Bladder microvascular endothelial cell (primary cell): Measurements from ENCODE around the gene PRDX4. TPM values are rescaled to one million over a fixed set of nuclear protein-coding genes. Genes with fewer than 3 reads are reported as not detected.

Experiments
- total RNA-seq: library from RNA; depleted of rRNA; stranded (reverse); fragments of >200 nt; gene quantifications from 2 replicates; pipeline ENCODE4 v1.2.3, GENCODE V29; 2014

PRDX4 gene
- 140 and 190 TPM in 2 replicates for total RNA-seq

DNA sequence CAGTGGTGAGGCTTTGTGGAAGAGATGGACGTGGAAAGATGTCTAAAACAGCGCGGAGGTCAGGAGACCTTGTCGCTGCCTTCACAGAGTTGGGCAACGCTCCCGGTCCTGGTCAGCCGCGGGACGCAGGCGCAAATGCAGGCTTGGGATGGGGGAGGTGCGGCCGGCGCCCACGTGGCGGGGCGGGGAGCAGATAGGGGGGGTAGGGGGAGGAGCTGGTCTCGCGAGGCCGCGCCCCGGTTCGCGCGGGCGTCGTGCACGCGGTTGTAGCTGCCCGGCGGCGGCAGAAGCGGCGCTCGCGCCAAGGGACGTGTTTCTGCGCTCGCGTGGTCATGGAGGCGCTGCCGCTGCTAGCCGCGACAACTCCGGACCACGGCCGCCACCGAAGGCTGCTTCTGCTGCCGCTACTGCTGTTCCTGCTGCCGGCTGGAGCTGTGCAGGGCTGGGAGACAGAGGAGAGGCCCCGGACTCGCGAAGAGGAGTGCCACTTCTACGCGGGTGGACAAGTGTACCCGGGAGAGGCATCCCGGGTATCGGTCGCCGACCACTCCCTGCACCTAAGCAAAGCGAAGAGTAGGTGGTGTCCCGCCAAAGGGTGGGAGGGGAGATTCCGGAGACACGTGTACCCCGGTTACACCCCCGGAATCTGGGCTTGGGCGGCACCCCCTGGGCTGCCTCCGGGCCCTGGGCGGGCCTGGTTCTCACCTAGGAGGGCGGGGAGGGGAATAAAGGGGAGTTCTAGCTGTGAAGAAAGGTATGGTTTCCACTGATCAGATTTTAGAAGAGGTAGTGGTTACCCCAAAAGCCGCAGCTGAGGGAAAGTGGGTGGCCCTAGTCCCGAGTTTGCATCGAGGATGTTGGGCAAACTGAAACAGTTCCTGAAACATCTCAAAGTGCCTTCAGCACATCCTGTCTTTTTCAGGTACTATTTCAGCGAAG lies at the start of gene PRDX4:
PRDX4 (plus strand) TSS at position 255 of the 939 bp plus-strand sequence; CDS start at position 333, 78 bp downstream.

Other genes starting within 250 kb of the PRDX4 start
- 56.2 and 63.3 TPM in 2 replicates for gene ACOT9, start 75.8 kb downstream of the PRDX4 start, total RNA-seq
- 173 and 212 TPM in 2 replicates for gene SAT1, start 115.7 kb downstream of the PRDX4 start, total RNA-seq
- gene APOO, start 240.4 kb downstream of the PRDX4 start, total RNA-seq = 3.7 and 5.8 TPM in 2 replicates
- not detected in 2 replicates for gene CXorf58, start 240.5 kb downstream of the PRDX4 start, total RNA-seq